SJSA1 (cell line): ENCODE data around the gene UGT1A6. TPM values are rescaled to one million over a fixed set of nuclear protein-coding genes. Genes with fewer than 3 reads are reported as not detected.

Experiments used
- DNase-seq, 2 experiments: peaks; one replicate each; pipeline ENCODE4 v3.0.0-alpha.2; 2015 to 2020; ENCODE audit warnings: low spot score in 2 of 2, low read depth in 1 of 2
- H3K27ac ChIP-seq: fragments of 250-450 bp; sonication (Bioruptor Pico); 2 replicates; pipeline ENCODE4 v1.5.1; 2020; ENCODE audit warnings: mild to moderate bottlenecking, moderate library complexity
- H3K27me3 ChIP-seq: fragments of 250-450 bp; sonication (Bioruptor Pico); replicated peaks from 2 replicates; pipeline ENCODE4 v1.5.1; 2020; ENCODE audit warnings: mild to moderate bottlenecking, moderate library complexity
- H3K36me3 ChIP-seq: fragments of 250-450 bp; sonication (Bioruptor Pico); 2 replicates; pipeline ENCODE4 v1.5.1; 2020; ENCODE audit warnings: mild to moderate bottlenecking
- H3K4me1 ChIP-seq: fragments of 250-450 bp; sonication (Bioruptor Pico); replicated peaks from 2 replicates; pipeline ENCODE4 v1.6.1; 2021; ENCODE audit warnings: mild to moderate bottlenecking
- H3K4me3 ChIP-seq: fragments of 250-450 bp; sonication (Bioruptor Pico); 2 replicates; pipeline ENCODE4 v1.5.1; 2020; ENCODE audit warnings: mild to moderate bottlenecking
- H3K9me3 ChIP-seq: fragments of 250-450 bp; sonication (Bioruptor Pico); replicated peaks from 2 replicates; pipeline ENCODE4 v1.5.1; 2020; ENCODE audit warnings: mild to moderate bottlenecking
- total RNA-seq: library from RNA; depleted of rRNA; stranded (reverse); fragments of >200 nt; shearing (Covaris generic); gene quantifications from 2 replicates; pipeline ENCODE4 v1.2.3, GENCODE V29; 2014; rRNA removed

Gene UGT1A6
- total RNA-seq, 1 experiment from 2014 or later: not detected

GRCh38 chr2:233821196-233821595 lies 128.5 kb downstream of the UGT1A6 start:
- H3K27ac ChIP-seq: no peak overlapping the region
- H3K4me3 ChIP-seq: no peak overlapping the region
- H3K9me3 ChIP-seq: no peaks in the 10 kb centered on the region; the same call in 1 of the 2 replicates
- no peaks in the 10 kb centered on the region for H3K36me3 ChIP-seq
- H3K27me3 ChIP-seq: no peaks in the 10 kb centered on the region
- H3K4me1 ChIP-seq: peaks cover 9% of the 10 kb centered on the region
- DNase-seq: no peak

- Histone ChIP-seq H3K36me3 (no peaks in the 10 kb centered on the region), H3K4me1 (peaks cover 4% of the 10 kb centered on the region), H3K27me3 (no peaks in the 10 kb centered on the region), H3K4me3 (no peak overlapping the region), H3K9me3 (no peaks in the 10 kb centered on the region; the same call in 1 of the 2 replicates), H3K27ac (no peak overlapping the region)
- DNase-seq: no peak
These were observed 129.0 kb downstream of the UGT1A6 start for GRCh38 chr2:233821709-233822100.

GRCh38 chr2:233822101-233822771 lies 129.5 kb downstream of the UGT1A6 start:
- Histone ChIP-seq H3K27ac (no peak overlapping the region), H3K4me1 (no peaks in the 10 kb centered on the region), H3K36me3 (no peaks in the 10 kb centered on the region), H3K4me3 (no peak overlapping the region), H3K27me3 (no peaks in the 10 kb centered on the region), H3K9me3 (no peaks in the 10 kb centered on the region; the same call in 1 of the 2 replicates)
- DNase-seq: peak in 1 of 2 experiments; percentile 41

Other genes with a start within 250 kb of the UGT1A6 start
- gene USP40, start 126.1 kb upstream of the UGT1A6 start, total RNA-seq: 25.4 and 38.0 TPM in 2 replicates
- gene UGT1A8, start 75.3 kb upstream of the UGT1A6 start, total RNA-seq: not detected in 2 replicates
- not detected in 2 replicates for gene UGT1A10, start 56.4 kb upstream of the UGT1A6 start, total RNA-seq
- gene UGT1A9, start 21.0 kb upstream of the UGT1A6 start, total RNA-seq: not detected in 2 replicates
- gene UGT1A7, start 11.0 kb upstream of the UGT1A6 start, total RNA-seq: not detected in 2 replicates
- not detected in 2 replicates for gene UGT1A5, start 20.0 kb downstream of the UGT1A6 start, total RNA-seq
- not detected in 2 replicates for gene UGT1A4, start 25.8 kb downstream of the UGT1A6 start, total RNA-seq
- not detected in 2 replicates for gene UGT1A3, start 36.2 kb downstream of the UGT1A6 start, total RNA-seq
- not detected in 2 replicates for gene UGT1A1, start 67.4 kb downstream of the UGT1A6 start, total RNA-seq
- not detected in 2 replicates for gene MROH2A, start 85.4 kb downstream of the UGT1A6 start, total RNA-seq
- gene HJURP, start 161.6 kb downstream of the UGT1A6 start, total RNA-seq: 73.2 and 81.4 TPM in 2 replicates
- 0.03 TPM in 1 of 2 replicates, not detected in the other for gene TRPM8, start 224.5 kb downstream of the UGT1A6 start, total RNA-seq